Measurements from ENCODE around the gene SPRN.
"Not testable (repeated sequence)": the region's sequence is repeated elsewhere in the genome, so short reads cannot be mapped to it uniquely, and the experiment has no call there.

The SPRN gene

GRCh38 chr10:133383551-133383950 is 40.9 kb downstream of the SPRN start:
- no peak for DNase-seq

GRCh38 chr10:133381036-133381435 is 43.4 kb downstream of the SPRN start:
- no peak for DNase-seq

- no peak for DNase-seq
Observed at GRCh38 chr10:133379801-133380666, 44.4 kb downstream of the SPRN start.

- DNase-seq = no peak
Observed at GRCh38 chr10:133379152-133379800, 45.1 kb downstream of the SPRN start, which contains the start of gene PAOX. TSS of gene PAOX (plus strand) at chr10:133379262. CDS start at chr10:133379317, 55 bp downstream.

- no peak for DNase-seq
Observed at GRCh38 chr10:133378251-133379096, 46.0 kb downstream of the SPRN start.

GRCh38 chr10:133377818-133378250 is 46.6 kb downstream of the SPRN start:
- DNase-seq = no peak

- DNase-seq = no peak
Observed at GRCh38 chr10:133377025-133377817, 47.2 kb downstream of the SPRN start.

GRCh38 chr10:133376183-133376582 is 48.2 kb downstream of the SPRN start:
- not testable (repeated sequence) for DNase-seq

GRCh38 chr10:133375357-133376115 is 48.9 kb downstream of the SPRN start:
- DNase-seq = no peak

- DNase-seq = no peak
Observed at GRCh38 chr10:133373174-133374090, 51.0 kb downstream of the SPRN start, which contains the start of gene ECHS1. TSS of gene ECHS1 (minus strand) at chr10:133373354. CDS start at chr10:133373333, 21 bp downstream.

GRCh38 chr10:133372507-133372906 is 51.9 kb downstream of the SPRN start:
- no peak for DNase-seq
